Heart left ventricle (tissue), 13 donors: ENCODE results near the gene DYNAP.

Source experiments
- CTCF ChIP-seq, 12 donors: fragments of 200-600 bp; sonication (generic) in 4 of 12; IDR thresholded peaks; one replicate each; pipeline versions ENCODE4 v1.5.0 to v1.8.0; 2018 to 2022; ENCODE audit warnings: antibody characterized with exemption in 12 of 12, mild to moderate bottlenecking in 5 of 12
- POLR2A ChIP-seq, 2 donors: fragments of 450-650 bp; IDR thresholded peaks; one replicate each; pipeline ENCODE4 v1.6.1; 2017; ENCODE audit warnings: antibody characterized with exemption in 2 of 2, mild to moderate bottlenecking in 2 of 2, moderate library complexity in 2 of 2
- donor health status: ischemic (EF 13 %, LVEDD 7.1; RV severe dilation, severe dysfunction).
- donor health status: DM: no; HTN: yes; CAD: no.
- donor health status: DM: no; HTN: no; CAD: no.
- donor health status: ischemic (EF 25% LVEDD 6.9; RV normal size, moderate dysfunction).
- donor health status: ischemic (EF 25% LVEDD 5.7; RV mildly dilated, moderate dysfunction).
- donor health status: ischemic (EF 35%, LVEDD 5.7; RV mildly dilated, moderate dysfunction).
- donor health status: nonischemic (EF 11% LVEDD 7.7; RV severe dilation, severe dysfunction).
- donor health status: DM: yes; HTN: yes; CAD: no.
- donor health status: PGD.
- donor health status: ischemic (EF 29% LVEDD 5.4; RV normal size, mild dysfunction).
- donor health status: nonischemic (EF 23%, LVEDD 6.1; RV moderate dilation, normal function).

GRCh38 chr18:54558609-54559585 lies 32.1 kb upstream of the DYNAP start:
- TF ChIP-seq CTCF (IDR thresholded peaks at IDR 0.05) (peak; percentile 42 to 67 (median 54)), POLR2A (IDR thresholded peaks at IDR 0.05) (no peak)
